IPS-20b (cell line): Measurements from ENCODE around the gene AMIGO3.
"Not testable (repeated sequence)": the region's sequence is repeated elsewhere in the genome, so short reads cannot be mapped to it uniquely, and the experiment has no call there.

Source experiments
- H3K27ac ChIP-seq: one replicate; pipeline ENCODE4 v1.5.1; 2013; ENCODE audit warnings: low read length
- H3K27me3 ChIP-seq: 2 replicates; pipeline ENCODE4 v1.6.1; 2013; ENCODE audit warnings: mild to moderate bottlenecking, low read length, inconsistent platforms; ENCODE audit not compliant: insufficient read depth
- H3K36me3 ChIP-seq: 2 replicates; pipeline ENCODE4 v1.6.1; 2013; ENCODE audit warnings: low read depth, mild to moderate bottlenecking, inconsistent platforms, low read length, moderate library complexity; ENCODE audit not compliant: insufficient read depth
- H3K4me1 ChIP-seq: 2 replicates; pipeline ENCODE4 v1.6.1; 2013; ENCODE audit warnings: mild to moderate bottlenecking, control low read depth, inconsistent platforms, low read length, moderate library complexity; ENCODE audit not compliant: insufficient read depth
- H3K4me3 ChIP-seq: 2 replicates; pipeline ENCODE4 v1.5.1; 2013; ENCODE audit warnings: mild to moderate bottlenecking, low read length, inconsistent platforms
- H3K9ac ChIP-seq: 2 replicates; pipeline ENCODE4 v1.6.1; 2013; ENCODE audit warnings: low read depth, mild to moderate bottlenecking, inconsistent platforms, low read length, moderate library complexity
- H3K9me3 ChIP-seq: 2 replicates; pipeline ENCODE4 v1.6.1; 2013; ENCODE audit warnings: mild to moderate bottlenecking, low read depth, low read length, inconsistent platforms; ENCODE audit not compliant: insufficient read depth

AMIGO3 gene

GRCh38 chr3:49704629-49705028, 14.9 kb downstream of the AMIGO3 start:
- Histone ChIP-seq H3K27ac (no peak overlapping the region), H3K9ac (no peak overlapping the region), H3K27me3 (no peaks in the 10 kb centered on the region), H3K4me1 (0 out of 2 replicates have a peak, but pooled peaks cover 3% of the 10 kb centered on the region), H3K4me3 (no peak overlapping the region), H3K9me3 (no peaks in the 10 kb centered on the region), H3K36me3 (peaks cover 28% of the 10 kb centered on the region)

DNA sequence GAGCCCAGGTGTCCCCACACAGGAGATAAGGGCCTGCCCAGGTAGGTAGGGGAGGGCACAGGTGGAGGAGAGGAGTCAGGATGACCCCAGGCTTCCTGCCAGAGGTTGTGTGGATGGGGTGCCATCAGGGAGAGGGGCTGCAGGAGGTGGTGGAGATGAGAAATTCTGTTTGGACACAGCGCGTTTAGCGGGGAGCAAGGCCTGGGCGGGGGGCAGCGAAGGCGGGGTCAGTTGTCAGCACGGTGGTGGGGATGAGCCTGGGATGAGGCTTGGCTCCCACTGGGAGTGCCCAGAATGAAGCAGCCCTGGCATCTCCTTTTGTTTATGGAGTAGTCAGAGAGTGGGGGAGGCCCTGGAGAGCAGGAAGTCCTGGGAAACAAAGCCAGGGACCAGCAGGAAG, 15.5 kb downstream of the AMIGO3 start:
- Histone ChIP-seq H3K9me3 (no peaks in the 10 kb centered on the region), H3K9ac (no peak overlapping the region), H3K4me3 (no peak overlapping the region), H3K27me3 (no peaks in the 10 kb centered on the region), H3K4me1 (0 out of 2 replicates have a peak, but pooled peaks cover 3% of the 10 kb centered on the region), H3K27ac (no peak overlapping the region), H3K36me3 (peaks cover 28% of the 10 kb centered on the region)

DNA sequence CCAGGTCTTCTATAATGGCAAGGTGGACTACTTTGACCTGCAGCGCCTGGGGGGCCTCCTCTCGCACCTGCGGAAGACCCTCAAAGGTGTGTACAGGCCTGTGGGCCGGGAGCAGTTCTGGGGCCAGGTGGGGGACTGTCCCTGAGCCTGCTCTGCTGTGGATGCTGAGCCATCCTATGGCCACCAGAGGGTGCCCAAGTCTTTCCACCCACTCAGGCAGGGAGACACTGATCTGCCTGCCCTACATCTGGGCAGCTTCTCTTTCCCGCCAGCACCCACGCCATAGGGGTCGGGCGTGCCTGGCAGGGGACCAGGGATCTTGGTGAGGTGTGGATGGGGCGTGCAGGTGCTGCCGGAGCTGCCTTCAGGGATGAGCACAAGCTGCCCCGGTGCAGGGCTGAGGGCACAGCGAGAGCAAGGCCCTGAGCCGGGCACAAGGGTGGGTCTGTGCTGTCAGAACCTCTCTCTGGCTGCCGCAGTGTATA, 16.0 kb downstream of the AMIGO3 start:
- H3K27ac ChIP-seq: no peak overlapping the region
- H3K9ac ChIP-seq: no peak overlapping the region
- no peak overlapping the region for H3K4me3 ChIP-seq
- no peaks in the 10 kb centered on the region for H3K9me3 ChIP-seq
- no peaks in the 10 kb centered on the region for H3K27me3 ChIP-seq
- H3K36me3 ChIP-seq: peaks cover 28% of the 10 kb centered on the region
- 0 out of 2 replicates have a peak, but pooled peaks cover 3% of the 10 kb centered on the region for H3K4me1 ChIP-seq

- H3K27ac ChIP-seq: no peak overlapping the region
- peaks cover 32% of the 10 kb centered on the region for H3K36me3 ChIP-seq
Measured at GRCh38 chr3:49702672-49703071, 16.8 kb downstream of the AMIGO3 start.

GRCh38 chr3:49701388-49702077, 18.0 kb downstream of the AMIGO3 start:
- 0 out of 2 replicates have a peak, but pooled peaks cover 3% of the 10 kb centered on the region for H3K4me1 ChIP-seq
- H3K27ac ChIP-seq: no peak overlapping the region
- H3K9me3 ChIP-seq: no peaks in the 10 kb centered on the region
- H3K4me3 ChIP-seq: no peak overlapping the region
- H3K27me3 ChIP-seq: no peaks in the 10 kb centered on the region
- no peak overlapping the region for H3K9ac ChIP-seq
- peaks cover 32% of the 10 kb centered on the region for H3K36me3 ChIP-seq

More at GRCh38 chr3:49702672-49703071, 16.8 kb downstream of the AMIGO3 start:
- H3K4me1 ChIP-seq: 0 out of 2 replicates have a peak, but pooled peaks cover 3% of the 10 kb centered on the region
- H3K9me3 ChIP-seq: no peaks in the 10 kb centered on the region
- no peak overlapping the region for H3K9ac ChIP-seq
- no peaks in the 10 kb centered on the region for H3K27me3 ChIP-seq
- H3K4me3 ChIP-seq: no peak overlapping the region

DNA sequence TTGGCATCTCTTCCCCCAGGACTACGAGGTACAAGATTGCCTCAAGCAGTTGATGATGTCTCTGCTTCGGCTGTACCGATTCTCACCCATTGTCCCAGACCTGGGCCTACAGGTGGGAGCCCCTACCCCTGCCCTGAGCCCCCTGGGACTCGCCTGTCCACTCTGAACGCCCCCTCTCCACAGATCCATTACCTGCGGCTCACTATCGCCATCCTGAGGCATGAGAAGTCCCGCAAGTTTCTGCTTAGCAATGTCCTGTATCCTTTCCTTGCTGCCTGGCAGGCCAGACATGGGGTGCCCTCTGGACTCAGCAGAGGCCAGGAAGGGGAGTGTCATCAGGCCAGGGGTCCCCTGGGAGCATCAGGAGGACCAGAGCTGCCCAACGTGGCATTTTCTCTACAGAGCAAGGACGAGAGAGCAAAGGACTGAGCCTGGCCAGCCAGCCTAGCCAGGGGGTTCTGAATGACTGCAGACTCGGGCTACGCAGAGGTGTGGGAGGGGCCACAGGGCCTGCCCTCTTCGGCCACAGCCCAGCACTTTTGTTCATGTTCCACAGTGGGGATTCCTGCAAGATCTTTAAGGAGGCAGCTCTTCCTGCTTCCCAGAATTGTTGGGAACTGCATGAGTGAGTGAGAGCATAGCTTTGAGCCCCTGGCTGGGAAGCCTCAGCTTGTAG, 18.9 kb downstream of the AMIGO3 start:
- no peaks in the 10 kb centered on the region for H3K27me3 ChIP-seq
- H3K4me1 ChIP-seq: 0 out of 2 replicates have a peak, but pooled peaks cover 3% of the 10 kb centered on the region
- H3K4me3 ChIP-seq: no peak overlapping the region
- H3K9ac ChIP-seq: no peak overlapping the region
- H3K36me3 ChIP-seq: peaks cover 26% of the 10 kb centered on the region
- no peak overlapping the region for H3K27ac ChIP-seq
- no peaks in the 10 kb centered on the region for H3K9me3 ChIP-seq

DNA sequence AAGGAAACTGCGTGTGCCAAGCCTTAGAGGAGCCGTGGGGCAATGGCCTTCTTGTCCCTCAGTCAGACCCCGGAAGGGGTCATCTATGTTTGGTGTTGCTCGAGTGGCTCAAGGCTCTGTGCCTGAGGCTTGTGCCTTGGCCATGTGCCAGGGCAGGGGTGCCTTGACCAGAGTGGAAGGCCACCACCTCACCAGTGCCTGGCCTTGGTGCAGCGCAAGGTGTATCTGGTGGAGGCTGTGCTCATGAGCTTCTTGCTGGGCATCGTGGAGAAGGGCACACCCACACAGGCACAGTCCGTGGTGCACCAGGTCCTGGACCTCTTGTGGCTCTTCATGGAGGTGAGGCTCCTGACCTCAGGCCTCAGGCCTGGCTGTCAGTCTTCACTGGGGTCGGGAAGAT, 19.5 kb downstream of the AMIGO3 start:
- Histone ChIP-seq H3K4me1 (0 out of 2 replicates have a peak, but pooled peaks cover 3% of the 10 kb centered on the region), H3K9me3 (no peaks in the 10 kb centered on the region), H3K36me3 (peaks cover 24% of the 10 kb centered on the region), H3K27me3 (no peaks in the 10 kb centered on the region), H3K27ac (no peak overlapping the region), H3K9ac (no peak overlapping the region), H3K4me3 (no peak overlapping the region)

- Histone ChIP-seq H3K9me3 (no peaks in the 10 kb centered on the region), H3K9ac (no peak overlapping the region), H3K27ac (no peak overlapping the region), H3K4me3 (no peak overlapping the region), H3K4me1 (0 out of 2 replicates have a peak, but pooled peaks cover 3% of the 10 kb centered on the region), H3K36me3 (peaks cover 20% of the 10 kb centered on the region), H3K27me3 (no peaks in the 10 kb centered on the region)
Measured at GRCh38 chr3:49699281-49699979, 20.1 kb downstream of the AMIGO3 start.

- not testable (repeated sequence) for H3K9ac ChIP-seq, H3K27ac ChIP-seq, H3K36me3 ChIP-seq, H3K9me3 ChIP-seq, H3K27me3 ChIP-seq, H3K4me3 ChIP-seq, H3K4me1 ChIP-seq
Measured at GRCh38 chr3:49695350-49696015, 24.0 kb downstream of the AMIGO3 start.

DNA sequence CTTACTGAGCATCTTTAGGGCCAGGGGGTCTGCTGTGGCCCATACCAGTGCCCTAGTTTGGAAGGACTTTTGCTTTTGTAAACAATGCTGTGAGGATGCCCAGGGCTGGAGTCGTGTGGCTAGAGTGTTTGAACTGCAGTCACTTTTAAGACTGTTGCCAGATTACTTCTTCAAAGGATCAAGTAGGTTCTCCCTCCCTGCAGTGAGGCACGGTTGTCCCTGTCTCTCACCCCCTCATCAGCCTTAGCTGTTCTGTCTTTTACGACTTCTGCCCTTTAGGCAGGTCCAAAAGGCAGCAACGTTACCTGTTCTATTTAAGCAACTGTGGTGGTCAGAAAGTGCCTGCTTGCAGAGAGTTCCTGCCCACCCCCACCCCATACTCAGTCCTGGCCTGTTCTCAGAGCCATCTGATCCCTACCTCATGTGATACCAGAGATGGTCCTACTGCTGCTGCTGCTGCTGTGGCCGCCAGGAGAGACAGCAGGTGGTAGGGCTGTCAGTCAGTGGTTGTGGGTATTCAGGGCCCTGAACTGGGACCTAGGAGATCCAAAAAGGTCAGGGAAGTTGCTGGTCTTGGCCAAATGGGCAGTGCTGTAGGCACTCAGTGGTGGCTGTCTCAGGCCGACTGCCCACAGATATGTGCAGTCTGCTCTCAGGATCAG, 24.9 kb downstream of the AMIGO3 start:
- not testable (repeated sequence) for H3K27ac ChIP-seq, H3K9me3 ChIP-seq

DNA sequence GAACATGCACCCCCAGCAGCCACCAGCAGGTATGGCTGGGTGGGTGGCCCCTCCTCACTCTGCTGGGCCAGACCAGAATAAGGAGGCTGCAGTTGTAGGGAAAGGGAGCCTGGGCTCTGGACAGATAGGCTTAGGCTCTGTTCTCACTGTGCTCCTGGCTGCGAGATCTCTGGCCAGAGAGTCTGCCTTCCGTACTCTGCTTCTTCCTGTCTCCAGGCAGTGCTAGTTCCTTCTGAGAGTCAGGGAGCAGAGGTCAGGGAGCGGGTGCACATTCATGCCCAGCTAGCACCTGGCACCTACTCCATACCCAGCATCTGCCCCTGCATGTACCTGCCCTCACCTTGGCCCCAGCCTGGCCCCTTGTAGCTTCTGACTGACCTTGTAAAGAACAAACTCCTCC, 28.0 kb downstream of the AMIGO3 start:
- not testable (repeated sequence) for H3K4me1 ChIP-seq, H3K27me3 ChIP-seq, H3K9me3 ChIP-seq, H3K27ac ChIP-seq, H3K9ac ChIP-seq, H3K4me3 ChIP-seq, H3K36me3 ChIP-seq

More for the DNA sequence above, 24.9 kb downstream of the AMIGO3 start:
- not testable (repeated sequence) for H3K4me3 ChIP-seq, H3K9ac ChIP-seq, H3K4me1 ChIP-seq, H3K27me3 ChIP-seq, H3K36me3 ChIP-seq
